ENCODE data around the gene ATRNL1.

- TF ChIP-seq CTCF (conservative IDR thresholded peaks at IDR 0.05; ENCODE audit: low read length): no peak
- TF ChIP-seq EZH2phosphoT487 (IDR thresholded peaks at IDR 0.05; ENCODE audit: borderline replicate concordance, low read depth, low read length): no peak
Observed at GRCh38 chr10:115091161-115091560, 2.0 kb upstream of the ATRNL1 start.
